Measurements from ENCODE around the gene CDK10.
"Not testable (repeated sequence)": the region's sequence is repeated elsewhere in the genome, so short reads cannot be mapped to it uniquely, and the experiment has no call there.

The CDK10 gene

GRCh38 chr16:89657442-89658220 is 28.9 kb upstream of the CDK10 start, which contains the start of the genes CHMP1A and SPATA33:
Gene CHMP1A, minus strand, starts transcription at chr16:89657708. Its CDS starts 120 bp downstream, at chr16:89657588.
Gene SPATA33, plus strand, starts transcription at chr16:89657836. Its CDS starts 76 bp downstream, at chr16:89657912.
- TF ChIP-seq, protein P1, sequence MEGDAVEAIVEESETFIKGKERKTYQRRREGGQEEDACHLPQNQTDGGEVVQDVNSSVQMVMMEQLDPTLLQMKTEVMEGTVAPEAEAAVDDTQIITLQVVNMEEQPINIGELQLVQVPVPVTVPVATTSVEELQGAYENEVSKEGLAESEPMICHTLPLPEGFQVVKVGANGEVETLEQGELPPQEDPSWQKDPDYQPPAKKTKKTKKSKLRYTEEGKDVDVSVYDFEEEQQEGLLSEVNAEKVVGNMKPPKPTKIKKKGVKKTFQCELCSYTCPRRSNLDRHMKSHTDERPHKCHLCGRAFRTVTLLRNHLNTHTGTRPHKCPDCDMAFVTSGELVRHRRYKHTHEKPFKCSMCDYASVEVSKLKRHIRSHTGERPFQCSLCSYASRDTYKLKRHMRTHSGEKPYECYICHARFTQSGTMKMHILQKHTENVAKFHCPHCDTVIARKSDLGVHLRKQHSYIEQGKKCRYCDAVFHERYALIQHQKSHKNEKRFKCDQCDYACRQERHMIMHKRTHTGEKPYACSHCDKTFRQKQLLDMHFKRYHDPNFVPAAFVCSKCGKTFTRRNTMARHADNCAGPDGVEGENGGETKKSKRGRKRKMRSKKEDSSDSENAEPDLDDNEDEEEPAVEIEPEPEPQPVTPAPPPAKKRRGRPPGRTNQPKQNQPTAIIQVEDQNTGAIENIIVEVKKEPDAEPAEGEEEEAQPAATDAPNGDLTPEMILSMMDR (IDR thresholded peaks at IDR 0.05; ENCODE audit: insufficient read depth, missing control alignments), result no peak
- FAIRE-seq (no peak), DNase-seq (ENCODE audit: insufficient read length, low spot score) (peak; percentile 68)

DNA sequence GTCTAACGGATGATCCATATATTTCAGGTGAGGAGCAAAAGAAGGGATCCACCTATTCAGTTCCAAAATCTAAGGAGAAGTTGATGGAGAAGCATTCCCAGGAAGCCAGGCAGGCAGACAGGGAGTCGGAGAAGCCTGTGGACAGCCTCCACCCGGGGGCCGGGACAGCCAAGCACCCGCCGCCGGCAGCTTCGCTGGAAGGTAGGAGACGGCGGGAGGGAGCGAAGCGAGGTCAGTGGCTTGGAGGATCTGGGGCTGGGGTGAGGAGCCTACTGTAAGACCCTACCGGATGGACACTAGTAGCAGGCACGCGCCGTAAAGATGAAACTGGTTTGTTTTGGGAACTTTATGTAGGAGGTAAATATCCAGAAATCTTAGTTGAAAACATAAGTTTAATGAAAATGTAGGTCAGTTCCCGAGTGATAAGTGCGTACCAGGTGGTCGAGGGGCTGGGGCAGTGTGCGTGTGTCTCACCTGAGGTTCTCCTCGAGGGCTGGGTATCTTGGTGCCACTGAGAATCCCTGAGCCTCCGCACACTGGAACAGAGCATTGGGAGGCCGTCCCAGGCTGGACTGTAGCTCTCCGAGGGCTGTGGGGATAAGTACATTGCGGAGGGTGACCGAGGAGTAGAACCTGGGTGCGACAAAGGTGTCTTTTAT is 28.1 kb upstream of the CDK10 start:
- no peak for DNase-seq (ENCODE audit: insufficient read length, low spot score)
- no peak for FAIRE-seq
- TF ChIP-seq, protein P1 (IDR thresholded peaks at IDR 0.05; ENCODE audit: insufficient read depth, missing control alignments), result no peak

GRCh38 chr16:89660146-89660545 is 26.3 kb upstream of the CDK10 start:
- FAIRE-seq (no peak), DNase-seq (ENCODE audit: insufficient read length, low spot score) (no peak)
- TF ChIP-seq, protein P1 (IDR thresholded peaks at IDR 0.05; ENCODE audit: insufficient read depth, missing control alignments), result no peak

GRCh38 chr16:89661215-89661614 is 25.3 kb upstream of the CDK10 start:
- TF ChIP-seq, protein P1 (IDR thresholded peaks at IDR 0.05; ENCODE audit: insufficient read depth, missing control alignments), result no peak
- DNase-seq (ENCODE audit: insufficient read length, low spot score) (no peak), FAIRE-seq (no peak)

DNA sequence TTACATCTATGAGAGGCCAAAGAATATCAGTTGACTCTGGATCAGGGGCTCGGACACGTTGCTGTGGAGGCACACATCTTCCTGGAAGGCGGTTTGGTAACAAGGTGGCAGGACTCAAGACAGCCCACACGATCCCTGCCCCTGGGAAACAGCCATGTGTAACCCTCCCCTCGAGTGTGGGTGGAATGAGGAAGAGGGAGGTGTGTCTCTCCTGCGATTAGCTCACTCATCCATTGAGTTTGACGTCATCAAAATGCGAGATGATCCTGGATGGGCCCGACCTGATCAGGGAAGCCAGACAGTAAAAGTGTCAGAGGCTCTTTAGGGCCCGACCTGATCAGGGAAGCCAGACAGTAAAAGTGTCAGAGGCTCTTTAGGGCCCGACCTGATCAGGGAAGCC is 22.3 kb upstream of the CDK10 start:
- not testable (repeated sequence) for DNase-seq (ENCODE audit: insufficient read length, low spot score); FAIRE-seq

GRCh38 chr16:89667000-89667399 is 19.5 kb upstream of the CDK10 start:
- not testable (repeated sequence) for DNase-seq (ENCODE audit: insufficient read length, low spot score); FAIRE-seq
- TF ChIP-seq, protein P1 (IDR thresholded peaks at IDR 0.05; ENCODE audit: insufficient read depth, missing control alignments), result peak; percentile 16

DNA sequence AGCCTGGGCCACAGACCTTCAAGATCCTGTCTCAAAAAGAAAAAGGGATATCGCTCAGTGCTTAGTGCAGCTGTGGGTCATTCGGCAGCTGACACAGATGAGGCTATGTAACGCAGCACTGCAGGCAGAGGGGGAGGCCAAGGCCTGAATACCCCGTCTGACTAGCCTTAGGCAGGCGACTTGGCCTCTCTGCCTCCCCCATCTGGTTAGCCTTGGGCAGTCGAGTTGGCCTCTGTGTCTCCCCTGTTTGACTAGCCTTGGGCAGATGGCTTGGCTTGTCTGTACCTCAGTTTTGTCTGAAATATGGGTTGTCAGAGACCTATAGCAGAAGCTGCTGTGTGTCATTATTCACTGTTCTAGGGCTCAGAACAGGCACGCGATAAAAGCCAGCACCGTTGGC is 18.9 kb upstream of the CDK10 start:
- FAIRE-seq, result no peak
- TF ChIP-seq, protein P1 (IDR thresholded peaks at IDR 0.05; ENCODE audit: insufficient read depth, missing control alignments), result no peak
- no peak for DNase-seq (ENCODE audit: insufficient read length, low spot score)

Measured in D721Med (cell line).